IMR-90 (cell line): Measurements from ENCODE around the gene PLB1. TPM values are rescaled to one million over a fixed set of nuclear protein-coding genes. Genes with fewer than 3 reads are reported as not detected.

Experiments used
- ATAC-seq: fragments of 200-7000 bp; cut with Tn5 transposase; 2 replicates; pipeline ENCODE4 v1.9.1; 2020; ENCODE audit warnings: low read depth, mild to moderate bottlenecking, moderate library complexity
- BruUV-seq: library from RNA; stranded (reverse); fragments of 400-500 nt; replicated peaks from 2 replicates; lab custom pipeline; 2021; lab: Mats Ljungman, UMichigan
- CTCF ChIA-PET: fragments of 300-600 bp; formaldehyde crosslinking; extraction: SDS; loops from one replicate; lab custom pipeline; 2021; ENCODE audit warnings: antibody characterized with exemption; lab: Yijun Ruan, JAX
- POLR2A ChIA-PET: fragments of 300-600 bp; sonication (Branson Sonifier 250); formaldehyde crosslinking; loops from one replicate; lab custom pipeline; 2022; ENCODE audit warnings: antibody characterized with exemption; ENCODE audit not compliant: unreplicated experiment; lab: Charles Lee
- DNase-seq: peaks from one replicate; pipeline ENCODE4 v3.0.0; 2013
- H2AFZ ChIP-seq: replicated peaks from 2 replicates; pipeline ENCODE3; 2013; ENCODE audit warnings: low read length, mild to moderate bottlenecking; ENCODE audit not compliant: poor library complexity
- H2AK5ac ChIP-seq: 2 replicates; pipeline ENCODE4 v1.6.1; 2013; ENCODE audit warnings: low read depth, low read length, inconsistent platforms
- H2AK9ac ChIP-seq: replicated peaks from 2 replicates; pipeline ENCODE3; 2013; ENCODE audit warnings: mild to moderate bottlenecking, low read depth, low read length, moderate library complexity; ENCODE audit not compliant: poor library complexity
- H2BK120ac ChIP-seq: 2 replicates; pipeline ENCODE4 v1.6.1; 2013; ENCODE audit warnings: low read depth, low read length, inconsistent platforms
- H2BK15ac ChIP-seq: 3 replicates; pipeline ENCODE4 v1.6.1; 2013; ENCODE audit warnings: low read depth, low read length, inconsistent platforms
- H2BK20ac ChIP-seq: 2 replicates; pipeline ENCODE4 v1.6.1; 2013; ENCODE audit warnings: low read depth, mild to moderate bottlenecking, inconsistent platforms, low read length, moderate library complexity
- H2BK5ac ChIP-seq: 2 replicates; pipeline ENCODE4 v1.6.1; 2013; ENCODE audit warnings: mild to moderate bottlenecking, low read depth, low read length, inconsistent platforms; ENCODE audit not compliant: poor library complexity, severe bottlenecking
- H3K14ac ChIP-seq: replicated peaks from 2 replicates; pipeline ENCODE4 v1.6.1; 2013; ENCODE audit warnings: low read depth, low read length, inconsistent platforms
- H3K18ac ChIP-seq: 2 replicates; pipeline ENCODE4 v1.6.1; 2013; ENCODE audit warnings: low read depth, low read length, control low read depth
- H3K23ac ChIP-seq: 2 replicates; pipeline ENCODE4 v1.6.1; 2013; ENCODE audit warnings: low read depth, low read length, inconsistent platforms
- H3K27ac ChIP-seq: 2 replicates; pipeline ENCODE4 v1.5.1; 2013; ENCODE audit warnings: mild to moderate bottlenecking, control low read depth, low read length; ENCODE audit not compliant: insufficient read depth
- H3K27me3 ChIP-seq: 2 replicates; pipeline ENCODE4 v1.6.1; 2013; ENCODE audit warnings: low read length; ENCODE audit not compliant: control insufficient read depth, insufficient read depth
- H3K36me3 ChIP-seq: 2 replicates; pipeline ENCODE4 v1.6.1; 2013; ENCODE audit warnings: low read length, mixed read lengths; ENCODE audit not compliant: control insufficient read depth, insufficient read depth
- H3K4ac ChIP-seq: 2 replicates; pipeline ENCODE4 v1.6.1; 2013; ENCODE audit warnings: low read depth, low read length, inconsistent platforms
- H3K4me1 ChIP-seq: 2 replicates; pipeline ENCODE4 v1.6.1; 2013; ENCODE audit warnings: low read length, mixed read lengths; ENCODE audit not compliant: control insufficient read depth, insufficient read depth
- H3K4me2 ChIP-seq: 2 replicates; pipeline ENCODE4 v1.6.1; 2013; ENCODE audit warnings: low read depth, mild to moderate bottlenecking, control low read depth, low read length, moderate library complexity
- H3K4me3 ChIP-seq: 2 replicates; pipeline ENCODE4 v1.5.1; 2013; ENCODE audit warnings: low read depth, mild to moderate bottlenecking, control low read depth, low read length, moderate library complexity; ENCODE audit not compliant: insufficient read depth
- H3K56ac ChIP-seq: 2 replicates; pipeline ENCODE4 v1.6.1; 2013; ENCODE audit warnings: low read length, inconsistent platforms; ENCODE audit not compliant: insufficient read depth; ENCODE audit errors: extremely low read depth
- H3K79me1 ChIP-seq, 2 experiments: 2 replicates each; pipeline ENCODE4 v1.6.1; 2013; ENCODE audit warnings: low read length in 2 of 2, inconsistent platforms in 1 of 2, low read depth in 1 of 2
- H3K9ac ChIP-seq: 2 replicates; pipeline ENCODE4 v1.6.1; 2013; ENCODE audit warnings: low read depth, low read length, control low read depth
- H3K9me1 ChIP-seq: 2 replicates; pipeline ENCODE4 v1.6.1; 2013; ENCODE audit warnings: low read length, inconsistent platforms; ENCODE audit not compliant: insufficient read depth
- H3K9me3 ChIP-seq: 2 replicates; pipeline ENCODE4 v1.6.1; 2013; ENCODE audit warnings: low read length; ENCODE audit not compliant: control insufficient read depth, insufficient read depth
- H4K20me1 ChIP-seq: 2 replicates; pipeline ENCODE4 v1.6.1; 2013; ENCODE audit warnings: low read length, inconsistent platforms; ENCODE audit not compliant: insufficient read depth
- H4K5ac ChIP-seq: 2 replicates; pipeline ENCODE4 v1.6.1; 2013; ENCODE audit warnings: mild to moderate bottlenecking, low read depth, low read length, control low read depth
- H4K8ac ChIP-seq, 2 experiments: 2 replicates each; pipeline ENCODE4 v1.6.1; 2013; ENCODE audit warnings: low read depth in 2 of 2, low read length in 2 of 2, control low read depth in 1 of 2, inconsistent platforms in 1 of 2
- H4K91ac ChIP-seq: 2 replicates; pipeline ENCODE4 v1.6.1; 2013; ENCODE audit warnings: low read depth, low read length, inconsistent platforms; ENCODE audit not compliant: insufficient read depth
- BHLHE40 ChIP-seq: fragments of 150-350 bp; IDR thresholded peaks from 2 replicates; pipeline ENCODE4 v1.6.1; 2016; ENCODE audit warnings: mild to moderate bottlenecking, low read depth, low read length
- CEBPB ChIP-seq: IDR thresholded peaks from 2 replicates; pipeline ENCODE4 v1.6.1; 2012; ENCODE audit warnings: low read depth, low read length, improper control_type of control experiment
- ELK1 ChIP-seq: fragments of 150-350 bp; IDR thresholded peaks from 2 replicates; pipeline ENCODE4 v1.6.1; 2016; ENCODE audit warnings: low read depth, mild to moderate bottlenecking, low read length, moderate library complexity, borderline replicate concordance
- FOS ChIP-seq: fragments of 150-350 bp; IDR thresholded peaks from 2 replicates; pipeline ENCODE4 v1.6.1; 2016; ENCODE audit warnings: low read depth, low read length
- MXI1 ChIP-seq: IDR thresholded peaks from 2 replicates; pipeline ENCODE4 v1.6.1; 2012; ENCODE audit warnings: low read depth, mild to moderate bottlenecking, low read length, moderate library complexity, borderline replicate concordance
- POLR2A ChIP-seq: IDR thresholded peaks from 2 replicates; pipeline ENCODE4 v1.6.1; 2012; ENCODE audit warnings: mild to moderate bottlenecking, low read depth, low read length
- RAD21 ChIP-seq: IDR thresholded peaks from 2 replicates; pipeline ENCODE4 v1.6.1; 2012; ENCODE audit warnings: low read length, improper control_type of control experiment
- RCOR1 ChIP-seq: IDR thresholded peaks from 2 replicates; pipeline ENCODE4 v1.6.1; 2012; ENCODE audit warnings: mild to moderate bottlenecking, low read length, improper control_type of control experiment; ENCODE audit not compliant: insufficient replicate concordance
- RFX5 ChIP-seq: IDR thresholded peaks from 2 replicates; pipeline ENCODE4 v1.8.0; 2012; ENCODE audit warnings: low read depth, mild to moderate bottlenecking, low read length, moderate library complexity
- SMC3 ChIP-seq: fragments of 150-350 bp; IDR thresholded peaks from 2 replicates; pipeline ENCODE4 v1.6.1; 2016; ENCODE audit warnings: low read depth, mild to moderate bottlenecking, antibody characterized with exemption, low read length, moderate library complexity
- USF2 ChIP-seq: fragments of 150-350 bp; IDR thresholded peaks from 2 replicates; pipeline ENCODE4 v1.6.1; 2017; ENCODE audit warnings: mild to moderate bottlenecking, antibody characterized with exemption, low read length, low read depth
- WGBS, 2 experiments: methylation state at CpG; one replicate each; pipeline versions ENCODE4 v1.1.5 to v1.1.7; 2013; ENCODE audit warnings: missing lambda C conversion rate in 2 of 2; ENCODE audit not compliant: insufficient read length in 1 of 2; ENCODE audit errors: extremely low coverage in 2 of 2; 5-methylcytosine and 5-hydroxymethylcytosine counted together
- dilution Hi-C: fragments of 300-500 bp; cut with HindIII; formaldehyde crosslinking; loops from one replicate; pipeline ENCODE4 v1.14.3; 2018; ENCODE audit warnings: low sequenced_read_pairs; ENCODE audit not compliant: unreplicated experiment
- in situ Hi-C: fragments of 300-500 bp; cut with MboI; formaldehyde crosslinking; loops from 3 replicates; pipeline ENCODE4 v1.14.3; 2019; ENCODE audit warnings: low sequenced_read_pairs, inconsistent platforms, mixed read lengths
- intact Hi-C: fragments of 100-400 bp; cut with micrococcal nuclease; formaldehyde crosslinking; loops from 2 replicates; pipeline ENCODE4 v1.10.0; 2022
- polyA plus RNA-seq, 3 experiments: library from polyadenylated mRNA; depleted of rRNA; stranded (reverse); fragments of >200 nt; gene quantifications; 2 replicates each; pipeline ENCODE4 v1.2.3, GENCODE V29; 2012; ENCODE audit warnings: low replicate concordance in 1 of 3
- total RNA-seq: library from RNA; depleted of rRNA; stranded (reverse); fragments of >200 nt; gene quantifications from 2 replicates; pipeline ENCODE4 v1.2.3, GENCODE V29; 2012
- TF ChIP-seq, protein P1 (sequence below): conservative IDR thresholded peaks from 2 replicates; pipeline ENCODE4 v1.5.1; 2012; ENCODE audit warnings: mild to moderate bottlenecking, low read depth, low read length, improper control_type of control experiment

Gene PLB1
- total and polyA plus RNA-seq, 2 of the 4 experiments (the other 2 are of a cell fraction), result 0.74 to 0.90 TPM

DNA sequence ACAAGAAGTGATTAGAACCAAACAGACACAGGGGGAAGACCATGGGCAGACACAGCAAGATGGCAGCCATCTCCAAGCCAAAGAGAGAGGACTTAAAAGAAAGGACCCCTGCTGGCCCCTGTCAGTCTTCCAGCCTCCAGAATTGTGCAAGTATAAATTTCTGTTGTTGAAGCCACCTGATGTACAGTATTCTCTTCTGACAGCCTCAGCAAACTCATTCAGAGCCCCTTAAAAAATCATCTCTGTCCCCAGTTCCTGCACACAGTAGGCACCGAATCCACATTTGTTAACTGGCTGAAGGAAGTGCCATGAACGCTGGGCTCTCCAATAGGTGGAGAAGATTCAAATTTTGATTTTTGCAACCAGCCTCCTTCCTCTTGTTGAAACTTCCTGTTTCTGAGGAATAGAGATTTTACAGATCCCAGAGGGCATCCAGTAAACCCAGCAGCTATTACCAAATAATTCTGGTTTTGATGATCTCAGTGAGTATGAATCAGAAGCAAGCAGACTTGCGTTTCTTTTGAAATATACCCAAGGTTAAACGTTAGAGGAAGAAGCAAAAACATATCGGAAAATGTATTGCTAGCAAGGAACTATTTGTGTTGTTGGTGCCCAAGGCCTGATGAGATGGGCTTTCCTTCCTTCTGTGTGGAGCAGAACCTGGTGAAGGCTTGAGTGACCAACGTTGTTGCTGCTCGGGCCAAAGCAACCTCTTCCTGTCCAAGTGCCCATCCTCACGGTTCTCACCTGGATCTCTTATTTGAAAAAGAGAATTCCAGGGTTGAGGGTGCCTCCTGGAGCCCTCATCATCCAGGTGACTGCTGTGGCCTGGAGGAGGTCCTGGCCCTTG lies 47.7 kb upstream of the PLB1 start:
- H2AK5ac ChIP-seq, result peak overlapping the region; percentile 98
- H3K23ac ChIP-seq, result peak overlapping the region; percentile 35
- H3K4me2 ChIP-seq, result peak overlapping the region; percentile 57
- peak overlapping the region; percentile 92 for H4K5ac ChIP-seq
- peak overlapping the region; percentile 98 for H2BK120ac ChIP-seq
- H3K56ac ChIP-seq, result 0 out of 2 replicates have a peak overlapping the region, but pooled peaks have one; percentile 41
- ATAC-seq (peak; percentile 47), DNase-seq (peak; percentile 91)
- H3K79me1 ChIP-seq, result peaks cover 4 to 40% of the 10 kb centered on the region in 2 experiments; a peak in 3 of 4 replicates
- H3K9me3 ChIP-seq, result no peaks in the 10 kb centered on the region
- peak overlapping the region; percentile 28 to 97 for H4K8ac ChIP-seq
- peak overlapping the region; percentile 91 for H2BK20ac ChIP-seq
- intact Hi-C loops (loop anchor here (5.0 kb wide), 1 partner anchor 746 kb away; no protein-coding TSS in a partner anchor), dilution Hi-C loops (no loop called here), in situ Hi-C loops (no loop called here)
- POLR2A ChIA-PET, result no interaction called here
- no peaks in the 10 kb centered on the region for H4K20me1 ChIP-seq
- peak overlapping the region; percentile 95 for H4K91ac ChIP-seq
- H3K36me3 ChIP-seq, result no peaks in the 10 kb centered on the region
- peak overlapping the region; percentile 93 for H3K18ac ChIP-seq
- peak overlapping the region; percentile 85 for H2AFZ ChIP-seq
- BruUV-seq, result no TSS peak
- CTCF ChIA-PET, result interaction anchor here (0.5 kb wide), 1 partner anchor 57 kb away, joined by 3 read pairs; no protein-coding TSS in a partner anchor
- peak overlapping the region; percentile 85 for H3K14ac ChIP-seq
- WGBS, 2 experiments, result 100% methylated on average over 1 of the region's 8 CpGs; no CpG with 5 or more reads in 1 of the 2 experiments
- H3K27ac ChIP-seq, result peak overlapping the region; percentile 88
- H3K27me3 ChIP-seq, result no peaks in the 10 kb centered on the region
- peak overlapping the region; percentile 82 for H2AK9ac ChIP-seq
- peak overlapping the region; percentile 90 for H2BK15ac ChIP-seq
- no peak overlapping the region; the same call in 1 of the 2 replicates for H3K9ac ChIP-seq
- peaks cover 43% of the 10 kb centered on the region for H3K9me1 ChIP-seq
- no peak for TF ChIP-seq SMC3
- TF ChIP-seq USF2, result no peak
- no peak for TF ChIP-seq ELK1
- no peak for TF ChIP-seq MXI1
- TF ChIP-seq FOS, result peak; percentile 64; the same call in 1 of the 2 replicates
- no peak for TF ChIP-seq RCOR1
- TF ChIP-seq CEBPB, result peak; percentile 85
- no peak for TF ChIP-seq RAD21
- no peak for TF ChIP-seq RFX5
- no peak for TF ChIP-seq POLR2A
- TF ChIP-seq, protein P1, sequence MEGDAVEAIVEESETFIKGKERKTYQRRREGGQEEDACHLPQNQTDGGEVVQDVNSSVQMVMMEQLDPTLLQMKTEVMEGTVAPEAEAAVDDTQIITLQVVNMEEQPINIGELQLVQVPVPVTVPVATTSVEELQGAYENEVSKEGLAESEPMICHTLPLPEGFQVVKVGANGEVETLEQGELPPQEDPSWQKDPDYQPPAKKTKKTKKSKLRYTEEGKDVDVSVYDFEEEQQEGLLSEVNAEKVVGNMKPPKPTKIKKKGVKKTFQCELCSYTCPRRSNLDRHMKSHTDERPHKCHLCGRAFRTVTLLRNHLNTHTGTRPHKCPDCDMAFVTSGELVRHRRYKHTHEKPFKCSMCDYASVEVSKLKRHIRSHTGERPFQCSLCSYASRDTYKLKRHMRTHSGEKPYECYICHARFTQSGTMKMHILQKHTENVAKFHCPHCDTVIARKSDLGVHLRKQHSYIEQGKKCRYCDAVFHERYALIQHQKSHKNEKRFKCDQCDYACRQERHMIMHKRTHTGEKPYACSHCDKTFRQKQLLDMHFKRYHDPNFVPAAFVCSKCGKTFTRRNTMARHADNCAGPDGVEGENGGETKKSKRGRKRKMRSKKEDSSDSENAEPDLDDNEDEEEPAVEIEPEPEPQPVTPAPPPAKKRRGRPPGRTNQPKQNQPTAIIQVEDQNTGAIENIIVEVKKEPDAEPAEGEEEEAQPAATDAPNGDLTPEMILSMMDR, result no peak
- TF ChIP-seq BHLHE40, result no peak
- H3K4ac ChIP-seq, result peak overlapping the region; percentile 95
- peak overlapping the region; percentile 95 for H2BK5ac ChIP-seq
- no peak overlapping the region for H3K4me3 ChIP-seq
- peaks cover 37% of the 10 kb centered on the region for H3K4me1 ChIP-seq
